CD14-positive monocyte (primary cell): ENCODE results near the gene P4HA2. TPM values are rescaled to one million over a fixed set of nuclear protein-coding genes. Genes with fewer than 3 reads are reported as not detected.

Experiments used
- DNase-seq, 3 donors: peaks; one replicate each; pipeline ENCODE4 v3.0.0-alpha.2; 2011 to 2022
- H2AFZ ChIP-seq: 2 replicates; pipeline ENCODE4 v1.6.0; 2012; ENCODE audit warnings: mild to moderate bottlenecking, low read depth, low read length, inconsistent platforms; ENCODE audit not compliant: insufficient read depth, poor library complexity, severe bottlenecking
- H3K27ac ChIP-seq, 2 donors: 1 replicate in 1 of 2; 2 replicates in 1 of 2; pipeline ENCODE4 v1.5.1; 2012 to 2013; ENCODE audit warnings: low read length in 2 of 2, control low read depth in 1 of 2, inconsistent platforms in 1 of 2, low read depth in 1 of 2, mild to moderate bottlenecking in 1 of 2
- H3K27me3 ChIP-seq, 2 donors: one replicate each; pipeline versions ENCODE4 v1.6.0 to v1.6.1; 2011 to 2013; ENCODE audit warnings: low read length in 2 of 2; ENCODE audit not compliant: control insufficient read depth in 2 of 2, insufficient read depth in 2 of 2
- H3K36me3 ChIP-seq, 2 donors: replicated peaks in 1 of 2; 1 replicate in 1 of 2; 2 replicates in 1 of 2; pipeline versions ENCODE4 v1.5.1 to v1.6.1; 2012 to 2013; ENCODE audit warnings: low read length in 2 of 2, control low read depth in 1 of 2, inconsistent platforms in 1 of 2, mild to moderate bottlenecking in 1 of 2; ENCODE audit not compliant: insufficient read depth in 2 of 2, control insufficient read depth in 1 of 2
- H3K4me1 ChIP-seq, 2 donors: 1 replicate in 1 of 2; 2 replicates in 1 of 2; pipeline versions ENCODE4 v1.5.1 to v1.6.1; 2012 to 2013; ENCODE audit warnings: low read length in 2 of 2, control low read depth in 1 of 2, inconsistent platforms in 1 of 2, mild to moderate bottlenecking in 1 of 2, moderate library complexity in 1 of 2; ENCODE audit not compliant: insufficient read depth in 2 of 2, control insufficient read depth in 1 of 2
- H3K4me2 ChIP-seq: replicated peaks from 2 replicates; pipeline ENCODE3; 2012; ENCODE audit warnings: low read length, moderate library complexity, mild to moderate bottlenecking; ENCODE audit not compliant: poor library complexity, severe bottlenecking; ENCODE audit errors: extremely low read depth
- H3K4me3 ChIP-seq, 3 experiments: fragments of 200-600 bp in 1 of 3; sonication (generic) in 1 of 3; replicated peaks in 1 of 3; 1 replicate in 2 of 3; 2 replicates in 1 of 3; pipeline ENCODE4 v1.5.1; 2011 to 2013; ENCODE audit warnings: low read length in 3 of 3, mild to moderate bottlenecking in 3 of 3, control low read depth in 2 of 3, low read depth in 2 of 3, inconsistent platforms in 1 of 3, moderate library complexity in 1 of 3
- H3K79me2 ChIP-seq: 2 replicates; pipeline ENCODE4 v1.6.0; 2012; ENCODE audit warnings: mild to moderate bottlenecking, control low read depth, inconsistent platforms, low read length, moderate library complexity; ENCODE audit not compliant: insufficient read depth
- H3K9ac ChIP-seq: 2 replicates; pipeline ENCODE4 v1.6.0; 2017; ENCODE audit warnings: low read length, mild to moderate bottlenecking; ENCODE audit not compliant: insufficient read depth, poor library complexity, severe bottlenecking
- H3K9me3 ChIP-seq, 2 donors: replicated peaks in 1 of 2; 1 replicate in 1 of 2; 2 replicates in 1 of 2; pipeline versions ENCODE4 v1.5.1 to v1.6.1; 2012 to 2013; ENCODE audit warnings: low read length in 2 of 2, control low read depth in 1 of 2; ENCODE audit not compliant: control insufficient read depth in 1 of 2, insufficient read depth in 1 of 2
- H4K20me1 ChIP-seq: 2 replicates; pipeline ENCODE4 v1.6.0; 2012; ENCODE audit warnings: mild to moderate bottlenecking, low read length, control low read depth, moderate library complexity; ENCODE audit not compliant: insufficient read depth
- H3K27ac Mint-ChIP-seq, 7 donors: one replicate each; pipeline ENCODE4 v1.8.0; 2020; ENCODE audit warnings: mild to moderate bottlenecking in 7 of 7, mixed read lengths in 7 of 7, moderate library complexity in 6 of 7, inconsistent platforms in 2 of 7
- H3K27me3 Mint-ChIP-seq, 3 donors: one replicate each; pipeline ENCODE4 v1.8.0; 2021 to 2022; ENCODE audit warnings: low read depth in 3 of 3, mild to moderate bottlenecking in 3 of 3, mixed read lengths in 3 of 3, moderate library complexity in 3 of 3, inconsistent platforms in 1 of 3
- H3K36me3 Mint-ChIP-seq, 2 donors: one replicate each; pipeline ENCODE4 v1.8.0; 2020; ENCODE audit warnings: mixed read lengths in 2 of 2, inconsistent platforms in 1 of 2, mild to moderate bottlenecking in 1 of 2
- H3K4me1 Mint-ChIP-seq: one replicate; pipeline ENCODE4 v1.8.0; 2020; ENCODE audit warnings: mild to moderate bottlenecking, mixed read lengths
- H3K4me3 Mint-ChIP-seq, 2 donors: one replicate each; pipeline ENCODE4 v1.8.0; 2020; ENCODE audit warnings: mild to moderate bottlenecking in 2 of 2, mixed read lengths in 2 of 2, moderate library complexity in 1 of 2
- H3K9me3 Mint-ChIP-seq, 7 donors: one replicate each; pipeline ENCODE4 v1.8.0; 2020 to 2022; ENCODE audit warnings: mixed read lengths in 7 of 7, mild to moderate bottlenecking in 6 of 7, moderate library complexity in 6 of 7, inconsistent platforms in 2 of 7
- WGBS: methylation state at CpG from one replicate; pipeline ENCODE4 v1.1.5; 2013; ENCODE audit warnings: missing lambda C conversion rate; ENCODE audit not compliant: insufficient coverage; 5-methylcytosine and 5-hydroxymethylcytosine counted together
- intact Hi-C, 2 donors: fragments of 100-400 bp; cut with micrococcal nuclease; formaldehyde crosslinking; loops; one replicate each; pipeline versions ENCODE4 v1.15.0 to v1.15.1; 2023
- polyA plus RNA-seq, 3 donors: library from polyadenylated mRNA; depleted of rRNA in 1 of 3; unstranded in 2 of 3; stranded (reverse) in 1 of 3; fragments of 300-500 nt in 2 of 3; fragments of >200 nt in 1 of 3; fragmentation: Illumina TruSeq in 2 of 3; gene quantifications; 1 replicate in 2 of 3; 2 replicates in 1 of 3; pipeline ENCODE4 v1.2.3, GENCODE V29; 2012 to 2021
- TF ChIP-seq, protein P1 (sequence below): fragments of 200-600 bp; IDR thresholded peaks from one replicate; pipeline ENCODE4 v1.8.0; 2022; ENCODE audit warnings: antibody characterized with exemption, mild to moderate bottlenecking

P4HA2 gene
- polyA plus RNA-seq, 3 donors, result 0.12 to 0.99 (median 0.45) TPM

DNA sequence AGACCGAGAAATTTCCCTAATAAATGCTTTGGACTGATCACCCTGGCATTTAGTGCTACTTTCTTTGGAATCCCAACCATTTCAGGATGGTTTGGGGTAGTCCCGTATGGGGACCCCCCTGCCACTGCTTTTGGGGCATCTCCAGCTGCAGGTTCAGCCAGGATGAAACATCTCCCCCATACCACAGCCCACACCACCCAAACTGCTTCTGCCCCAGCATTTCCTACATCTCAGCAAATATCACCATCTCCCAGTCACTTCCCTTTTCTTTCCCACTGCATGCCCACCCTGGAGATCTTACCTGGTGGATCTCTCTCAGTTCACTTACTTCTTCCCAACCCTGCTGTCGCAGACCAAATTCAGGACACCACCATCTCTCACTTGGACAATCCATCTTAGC, 4.8 kb upstream of the P4HA2 start:
- H3K4me3 ChIP-seq, result no peak overlapping the region
- H3K4me1 ChIP-seq, result peaks cover 4 to 6% of the 10 kb centered on the region in 2 donors
- no peak for DNase-seq
- H3K79me2 ChIP-seq, result no peaks in the 10 kb centered on the region
- Mint-ChIP-seq H3K9me3 (peaks cover 0 to 5% (median 0%) of the 10 kb centered on the region in 7 donors), H3K27ac (no peak overlapping the region), H3K27me3 (peaks cover 22 to 27% (median 23%) of the 10 kb centered on the region in 3 donors), H3K36me3 (no peaks in the 10 kb centered on the region), H3K4me3 (no peak overlapping the region), H3K4me1 (peaks cover 9% of the 10 kb centered on the region)
- H3K27me3 ChIP-seq, result peaks cover 0 to 13% of the 10 kb centered on the region in 2 donors
- TF ChIP-seq, protein P1, sequence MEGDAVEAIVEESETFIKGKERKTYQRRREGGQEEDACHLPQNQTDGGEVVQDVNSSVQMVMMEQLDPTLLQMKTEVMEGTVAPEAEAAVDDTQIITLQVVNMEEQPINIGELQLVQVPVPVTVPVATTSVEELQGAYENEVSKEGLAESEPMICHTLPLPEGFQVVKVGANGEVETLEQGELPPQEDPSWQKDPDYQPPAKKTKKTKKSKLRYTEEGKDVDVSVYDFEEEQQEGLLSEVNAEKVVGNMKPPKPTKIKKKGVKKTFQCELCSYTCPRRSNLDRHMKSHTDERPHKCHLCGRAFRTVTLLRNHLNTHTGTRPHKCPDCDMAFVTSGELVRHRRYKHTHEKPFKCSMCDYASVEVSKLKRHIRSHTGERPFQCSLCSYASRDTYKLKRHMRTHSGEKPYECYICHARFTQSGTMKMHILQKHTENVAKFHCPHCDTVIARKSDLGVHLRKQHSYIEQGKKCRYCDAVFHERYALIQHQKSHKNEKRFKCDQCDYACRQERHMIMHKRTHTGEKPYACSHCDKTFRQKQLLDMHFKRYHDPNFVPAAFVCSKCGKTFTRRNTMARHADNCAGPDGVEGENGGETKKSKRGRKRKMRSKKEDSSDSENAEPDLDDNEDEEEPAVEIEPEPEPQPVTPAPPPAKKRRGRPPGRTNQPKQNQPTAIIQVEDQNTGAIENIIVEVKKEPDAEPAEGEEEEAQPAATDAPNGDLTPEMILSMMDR, result no peak
- no peak overlapping the region for H3K27ac ChIP-seq
- no peak overlapping the region for H3K9ac ChIP-seq
- no peaks in the 10 kb centered on the region for H3K36me3 ChIP-seq
- intact Hi-C loops, result no loop called here
- 44% methylated on average over 2 of the region's 3 CpGs for WGBS
- H3K9me3 ChIP-seq, result no peaks in the 10 kb centered on the region
- no peaks in the 10 kb centered on the region for H4K20me1 ChIP-seq
- no peak overlapping the region for H3K4me2 ChIP-seq
- no peak overlapping the region for H2AFZ ChIP-seq

DNA sequence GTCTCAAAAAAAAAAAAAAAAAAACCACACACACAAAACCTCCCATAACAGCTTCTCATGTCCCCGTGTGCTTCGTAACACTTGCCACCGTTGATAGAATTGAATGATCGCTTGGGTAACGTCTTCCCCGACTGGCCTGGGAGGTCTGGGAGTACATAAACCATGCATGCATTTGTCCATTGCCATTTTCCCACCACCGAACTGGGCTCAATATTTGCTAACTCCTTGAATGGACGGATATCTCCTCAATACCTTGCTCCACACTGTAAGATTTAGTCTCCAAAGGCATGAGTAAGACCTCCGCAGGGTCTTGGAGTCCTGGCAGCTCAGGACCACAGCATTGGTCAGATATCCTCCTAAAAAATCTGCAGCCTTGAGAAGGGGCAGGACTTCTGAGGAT, 3.2 kb upstream of the P4HA2 start:
- no peak for DNase-seq
- Histone ChIP-seq H3K4me3 (no peak overlapping the region), H3K36me3 (no peaks in the 10 kb centered on the region), H2AFZ (no peak overlapping the region), H4K20me1 (no peaks in the 10 kb centered on the region), H3K27ac (no peak overlapping the region), H3K79me2 (no peaks in the 10 kb centered on the region), H3K4me2 (no peak overlapping the region), H3K27me3 (peaks cover 8 to 22% of the 10 kb centered on the region in 2 donors), H3K4me1 (peaks cover 9 to 10% of the 10 kb centered on the region in 2 donors), H3K9me3 (no peaks in the 10 kb centered on the region), H3K9ac (no peak overlapping the region)
- no peaks in the 10 kb centered on the region for H3K36me3 Mint-ChIP-seq
- 84% methylated on average over 9 of the region's 9 CpGs for WGBS
- H3K27ac Mint-ChIP-seq, result no peak overlapping the region
- H3K4me3 Mint-ChIP-seq, result no peak overlapping the region
- peaks cover 0 to 5% (median 0%) of the 10 kb centered on the region in 7 donors for H3K9me3 Mint-ChIP-seq
- H3K4me1 Mint-ChIP-seq, result peaks cover 13% of the 10 kb centered on the region
- peaks cover 35 to 37% (median 37%) of the 10 kb centered on the region in 3 donors for H3K27me3 Mint-ChIP-seq
- TF ChIP-seq, protein P1, result no peak
- intact Hi-C loops, result no loop called here
